ENCODE measurements around the gene ELMO1.
"Not testable (repeated sequence)": the region's sequence is repeated elsewhere in the genome, so short reads cannot be mapped to it uniquely, and the experiment has no call there.

Gene ELMO1

DNA sequence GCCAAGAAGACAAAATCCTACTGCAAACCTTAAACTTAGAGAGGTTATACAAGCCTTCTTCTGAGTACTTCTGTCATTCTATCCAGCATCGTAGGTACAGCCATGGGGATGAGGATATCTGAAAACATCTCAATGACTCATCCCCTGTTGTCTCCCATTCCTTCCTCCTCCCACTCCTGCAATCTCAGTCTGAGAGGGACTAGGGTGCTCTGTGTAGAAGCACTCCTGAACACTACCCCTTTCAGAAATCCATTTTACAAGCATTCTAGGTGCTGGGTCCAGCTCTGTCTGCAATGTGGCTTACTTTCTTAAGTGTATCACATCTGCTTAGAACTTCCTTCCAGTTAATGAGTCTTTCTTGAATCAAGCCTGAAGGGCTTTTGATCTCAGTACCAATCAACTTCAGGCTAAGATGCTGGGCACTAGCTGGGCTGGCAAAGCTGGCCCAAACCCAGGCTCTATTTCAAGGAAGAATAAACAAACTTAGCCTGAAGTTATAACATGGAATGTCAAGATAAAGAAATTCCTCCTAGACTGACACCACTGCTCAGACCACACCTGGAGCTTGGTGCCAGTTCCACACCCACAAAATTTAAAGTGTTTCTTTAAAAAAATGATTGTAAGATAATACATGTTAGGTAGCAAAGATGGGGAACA lies 454.1 kb downstream of the ELMO1 start:
- DNase-seq, result no peak

- peak in 3 of 4 experiments; percentile 10 to 28 (median 17) for DNase-seq
Observed at GRCh38 chr7:36986948-36987724, 461.5 kb downstream of the ELMO1 start.

- no peak for DNase-seq
Observed at GRCh38 chr7:36986511-36986933, 462.1 kb downstream of the ELMO1 start.

GRCh38 chr7:36985866-36986400 lies 462.7 kb downstream of the ELMO1 start:
- no peak for DNase-seq

DNA sequence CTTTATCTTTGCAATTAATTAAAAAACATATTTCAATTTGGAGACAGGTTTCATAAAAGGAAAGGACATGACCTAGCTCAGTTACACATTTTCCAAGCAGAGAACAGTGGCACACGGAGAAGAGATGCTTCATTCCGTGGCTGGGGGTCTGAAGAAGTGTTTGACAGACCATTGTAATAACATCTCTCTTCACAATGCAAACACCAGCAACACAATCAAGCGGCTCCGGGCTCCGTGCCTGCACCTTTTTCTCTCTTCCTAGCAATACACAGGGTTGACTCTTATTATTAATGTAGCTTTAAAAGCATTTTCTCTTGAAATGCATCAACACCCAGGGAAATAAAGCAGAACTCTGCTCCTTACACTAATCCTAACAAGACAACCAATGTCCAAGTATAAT lies 463.3 kb downstream of the ELMO1 start:
- DNase-seq, result no peak

GRCh38 chr7:36984710-36985312 lies 463.9 kb downstream of the ELMO1 start:
- no peak for DNase-seq

DNA sequence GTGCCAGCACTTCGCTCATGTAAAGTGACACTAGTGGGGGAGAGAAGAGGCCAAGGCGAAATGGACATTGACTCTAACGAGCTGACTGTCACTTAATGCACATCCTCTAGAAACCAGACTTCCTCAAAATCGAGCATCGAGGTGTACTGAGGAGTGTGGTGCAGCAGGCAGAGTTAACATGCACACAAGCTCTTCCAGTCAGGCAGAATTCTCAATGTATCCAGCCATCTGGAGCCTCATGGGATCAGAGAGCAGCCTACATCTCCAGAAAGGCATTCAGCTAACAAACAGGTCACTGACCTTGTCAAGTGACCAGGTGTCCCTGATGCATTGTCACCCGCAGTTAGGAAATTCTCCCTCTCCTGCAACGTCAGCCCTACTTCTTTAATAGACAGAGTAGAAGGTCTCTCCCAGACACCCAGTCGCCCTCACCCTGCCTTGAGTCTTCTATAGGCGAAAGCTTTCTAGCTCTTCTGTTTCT lies 464.6 kb downstream of the ELMO1 start:
- DNase-seq, result no peak

DNA sequence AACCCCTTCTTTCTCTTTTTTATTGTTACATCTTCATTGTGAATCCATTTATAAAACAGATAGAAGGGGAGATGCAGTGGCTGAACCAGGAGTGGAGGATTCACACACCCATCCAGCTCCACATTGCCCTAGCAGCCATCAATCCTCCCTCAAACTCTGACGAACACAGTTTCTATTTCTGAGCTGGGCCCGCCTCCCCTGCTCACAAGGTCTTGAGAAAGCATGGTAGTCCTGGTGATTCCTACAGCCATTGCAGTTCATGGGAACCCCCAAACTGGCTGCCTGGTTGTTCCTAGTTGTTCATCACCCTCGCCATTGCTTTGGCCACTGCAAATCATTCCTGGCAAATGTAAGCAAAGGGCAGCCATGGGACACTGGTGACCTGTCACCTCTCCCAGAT lies 465.9 kb downstream of the ELMO1 start:
- no peak for DNase-seq

DNA sequence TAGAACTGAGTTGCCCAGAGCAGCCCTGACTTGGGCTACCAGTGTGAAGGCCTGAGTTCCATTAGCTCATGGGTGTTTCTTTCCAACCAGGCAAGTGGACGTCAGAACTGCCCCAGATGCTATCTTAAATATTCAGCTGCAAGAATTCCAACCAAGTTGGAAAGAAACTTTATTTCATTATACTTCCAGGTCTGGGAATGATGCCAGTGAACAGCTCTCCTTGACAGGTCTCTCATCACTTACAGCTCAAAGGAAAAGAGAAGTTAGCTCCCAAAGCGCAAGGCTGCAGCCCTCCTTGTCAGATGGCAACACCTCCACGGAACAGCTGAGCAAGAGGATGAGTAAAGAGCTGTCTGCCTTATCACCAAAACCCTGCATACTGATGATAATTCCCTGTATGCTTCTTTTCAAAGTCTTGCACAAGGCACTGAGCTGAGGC lies 468.8 kb downstream of the ELMO1 start:
- no peak for DNase-seq

- no peak for DNase-seq
Observed at GRCh38 chr7:36978461-36978860, 470.2 kb downstream of the ELMO1 start.

DNA sequence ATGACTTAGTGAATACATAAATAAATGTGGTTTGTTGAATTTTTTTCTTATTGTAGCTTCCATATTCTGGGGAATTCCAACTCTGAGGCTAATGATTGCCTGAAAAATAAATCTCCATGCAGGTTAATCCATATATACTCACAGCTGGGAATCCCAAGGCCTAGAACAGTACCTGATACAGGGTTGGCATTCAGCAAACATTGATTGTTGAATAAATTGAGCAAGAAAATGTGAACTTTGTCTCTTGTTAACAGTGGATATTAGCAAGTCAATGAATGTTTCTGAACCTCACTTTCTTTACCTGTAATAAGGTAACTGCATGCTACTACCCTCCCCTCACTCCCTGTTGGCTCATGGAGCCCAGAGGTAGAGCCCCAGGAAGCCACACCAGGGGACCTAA lies 470.8 kb downstream of the ELMO1 start:
- DNase-seq, result no peak

DNA sequence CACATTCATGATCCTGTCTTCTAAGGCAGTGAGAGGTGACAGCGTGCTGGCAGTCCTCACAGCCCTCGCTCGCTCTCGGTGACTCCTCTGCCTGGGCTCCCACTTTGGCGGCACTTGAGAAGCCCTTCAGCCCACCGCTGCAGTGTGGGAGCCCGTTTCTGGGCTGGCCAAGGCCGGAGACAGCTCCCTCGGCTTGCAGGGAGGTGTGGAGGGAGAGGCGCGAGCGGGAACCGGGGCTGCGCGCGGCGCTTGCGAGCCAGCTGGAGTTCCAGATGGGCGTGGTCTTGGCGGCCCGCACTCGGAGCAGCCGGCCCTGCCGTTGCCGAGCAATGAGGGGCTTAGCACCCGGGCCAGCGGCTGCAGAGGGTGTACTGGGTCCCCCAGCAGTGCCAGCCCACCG lies 475.1 kb downstream of the ELMO1 start:
- DNase-seq, result not testable (repeated sequence)

- no peak for DNase-seq
Observed at GRCh38 chr7:36972140-36972518, 476.5 kb downstream of the ELMO1 start.

DNA sequence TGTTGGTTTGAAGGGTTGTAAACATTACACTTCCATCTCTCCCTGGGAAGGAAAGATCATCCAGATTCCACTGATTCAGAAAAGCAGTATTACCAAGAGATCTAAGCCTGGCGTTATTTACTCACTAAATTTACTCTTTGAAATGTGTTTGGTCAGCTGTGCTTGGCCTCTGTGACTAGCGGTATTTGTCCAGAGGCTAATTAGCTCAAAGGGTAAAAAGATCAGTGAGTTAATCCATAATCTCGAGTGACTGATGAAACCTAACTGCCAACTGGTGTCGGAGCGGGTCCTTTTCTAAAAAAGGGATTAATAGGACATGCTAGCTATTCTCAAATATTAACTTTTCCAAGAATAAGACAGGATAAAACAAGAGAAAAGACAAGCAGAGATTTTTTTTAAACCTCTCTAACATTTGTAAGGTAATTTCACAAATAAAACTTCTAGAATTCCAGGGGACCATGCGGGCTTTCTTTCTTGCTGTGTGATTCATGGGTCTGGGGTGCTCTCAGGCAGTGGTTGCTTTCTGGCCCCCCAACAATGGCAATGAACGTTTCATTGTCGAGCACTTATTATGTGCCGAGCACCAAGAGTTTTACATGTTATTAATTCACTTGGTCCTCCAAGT lies 477.0 kb downstream of the ELMO1 start:
- DNase-seq, result no peak

DNA sequence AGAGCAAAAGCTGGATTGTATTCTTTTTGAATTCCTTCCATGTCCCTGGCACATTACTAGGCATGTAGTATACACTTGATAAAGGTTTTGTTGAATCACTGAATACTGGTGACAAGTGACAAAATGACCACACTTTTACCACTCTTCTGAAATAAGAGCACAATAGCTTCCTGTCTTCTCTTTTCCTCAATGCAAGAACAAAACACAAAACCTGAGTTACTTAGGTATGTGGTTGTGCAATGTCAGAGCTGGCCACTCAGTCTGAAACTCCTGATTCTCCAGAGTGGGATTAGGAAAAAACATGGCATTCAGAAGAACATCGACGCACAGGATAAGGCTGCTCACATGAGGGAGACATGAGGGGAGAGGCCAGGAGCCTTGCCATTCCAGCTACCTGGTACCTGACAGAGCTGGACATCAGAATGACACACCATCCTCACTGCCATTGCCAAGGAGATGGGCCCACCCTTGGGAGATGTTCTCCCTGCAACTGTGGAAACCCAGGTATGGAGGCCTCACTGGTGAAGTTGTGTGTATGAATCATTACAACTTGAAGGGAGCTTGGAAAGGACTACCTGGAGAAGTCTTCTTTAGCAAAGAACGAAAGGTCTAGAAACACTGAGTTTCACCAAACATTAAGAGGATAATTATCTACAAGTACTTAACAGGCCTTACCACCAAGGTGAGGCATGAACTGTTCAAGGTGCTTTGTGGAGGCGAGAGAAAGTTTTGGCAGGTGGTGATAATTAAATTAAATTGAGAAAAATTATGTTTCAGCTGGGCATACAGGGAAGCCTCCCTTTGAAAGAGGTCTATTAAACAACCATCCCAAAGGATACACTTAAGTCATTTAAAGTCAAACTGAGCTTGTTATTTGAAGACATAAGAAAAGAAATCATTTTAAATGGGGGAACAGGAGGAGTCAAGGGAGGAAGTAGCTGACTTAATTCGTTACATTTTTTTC lies 477.8 kb downstream of the ELMO1 start:
- DNase-seq, result no peak

DNA sequence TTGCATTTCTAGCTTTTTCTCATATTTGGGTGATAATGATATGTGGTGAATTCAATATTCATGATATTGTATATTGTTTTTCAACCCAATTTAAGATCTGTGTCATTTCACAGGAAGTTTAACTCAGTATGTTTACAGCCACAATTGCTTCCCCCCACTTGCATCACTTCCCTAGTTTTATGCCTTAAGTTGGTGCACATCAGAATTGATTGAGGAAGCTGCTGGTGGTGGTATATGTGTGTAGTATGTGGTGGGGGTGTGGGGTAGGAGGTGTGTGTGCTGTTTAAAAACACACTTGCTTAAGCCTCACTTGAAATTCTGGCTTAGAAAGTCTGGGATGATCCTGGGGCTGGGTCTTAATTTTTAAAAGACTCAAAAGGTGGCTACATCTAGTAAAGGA lies 479.3 kb downstream of the ELMO1 start:
- no peak for DNase-seq

DNA sequence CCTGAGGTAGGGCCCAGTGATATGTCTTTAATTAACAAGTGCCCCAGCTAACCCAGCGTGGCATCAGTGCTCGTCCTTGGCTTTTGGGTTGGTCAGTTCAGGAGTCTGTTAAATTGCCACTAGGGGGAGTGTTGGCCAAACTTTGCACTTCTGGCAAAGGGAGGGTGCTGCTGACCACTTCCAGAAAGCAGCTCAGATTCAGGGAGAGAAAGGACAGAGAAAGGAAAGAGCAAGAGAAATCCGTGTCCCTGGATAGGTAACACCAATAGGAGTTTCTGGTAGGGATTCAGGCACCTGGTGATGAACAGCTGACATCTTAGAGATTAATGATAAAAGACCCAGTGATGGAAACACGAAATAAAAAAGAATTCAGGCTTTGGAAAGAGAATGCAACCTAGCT lies 481.3 kb downstream of the ELMO1 start:
- DNase-seq, result no peak

DNA sequence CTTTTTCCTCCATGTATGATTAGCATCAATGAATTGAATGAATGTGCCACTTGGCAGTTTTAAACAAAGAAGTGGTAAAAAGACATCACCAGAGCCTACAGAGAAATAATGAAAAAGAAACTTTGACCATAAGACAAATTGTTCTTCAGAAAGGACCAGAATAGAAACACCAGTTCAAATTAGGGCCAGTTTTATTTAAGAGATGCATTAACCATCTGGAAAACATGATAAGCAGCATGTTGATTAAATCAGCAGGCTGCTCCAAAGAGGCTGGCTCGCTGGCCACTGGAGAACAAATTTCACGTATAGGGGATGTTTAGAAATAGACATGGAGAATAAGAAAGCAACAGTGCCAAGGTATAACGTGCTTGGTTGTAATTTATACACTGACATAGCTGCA lies 482.0 kb downstream of the ELMO1 start:
- no peak for DNase-seq

GRCh38 chr7:36966039-36966438 lies 482.6 kb downstream of the ELMO1 start:
- no peak for DNase-seq

- no peak for DNase-seq
Observed at GRCh38 chr7:36965625-36966024, 483.0 kb downstream of the ELMO1 start.

GRCh38 chr7:36964297-36964696 lies 484.4 kb downstream of the ELMO1 start:
- DNase-seq, result no peak

GRCh38 chr7:36962367-36962766 lies 486.3 kb downstream of the ELMO1 start:
- no peak for DNase-seq
